HG02571 (cell line): ENCODE data around the gene PRG3.
A peak's percentile ranks its signal among the peaks of the same experiment; 100 is the strongest.
"Not testable (repeated sequence)": the region's sequence is repeated elsewhere in the genome, so short reads cannot be mapped to it uniquely, and the experiment has no call there.

ENCODE experiments used
- ATAC-seq: cut with Tn5 transposase; IDR thresholded peaks from one replicate; pipeline ENCODE4 v1.9.1; 2021; ENCODE audit warnings: mild to moderate bottlenecking, moderate library complexity; ENCODE audit not compliant: unreplicated experiment

PRG3 gene

DNA sequence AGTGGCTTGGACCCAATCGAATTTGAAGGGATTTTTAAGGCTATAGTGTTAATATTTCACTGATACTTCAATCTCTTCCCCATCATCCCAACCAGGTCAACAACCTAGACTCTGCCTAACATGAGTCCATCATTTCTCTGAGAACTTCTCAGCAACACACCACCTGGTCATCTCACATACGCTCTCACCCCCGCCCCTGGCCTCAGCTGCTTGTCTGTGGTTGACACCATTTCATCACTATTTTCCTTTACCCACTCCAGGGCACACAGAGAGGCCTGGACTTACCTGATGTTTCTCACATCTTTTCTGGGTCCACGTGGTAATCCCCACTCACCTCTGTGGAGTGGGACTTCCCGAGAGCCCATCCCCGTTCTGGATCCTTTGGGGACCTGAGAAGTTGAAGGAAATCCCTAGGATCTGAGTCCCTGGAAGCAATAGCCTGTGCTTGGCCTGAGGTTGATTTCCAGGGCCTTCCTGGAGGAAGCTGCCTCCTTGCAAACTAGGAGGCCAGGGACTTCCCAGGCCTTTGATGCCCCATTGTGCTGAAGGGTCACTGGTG is 39.6 kb downstream of the PRG3 start:
- ATAC-seq, result no peak

DNA sequence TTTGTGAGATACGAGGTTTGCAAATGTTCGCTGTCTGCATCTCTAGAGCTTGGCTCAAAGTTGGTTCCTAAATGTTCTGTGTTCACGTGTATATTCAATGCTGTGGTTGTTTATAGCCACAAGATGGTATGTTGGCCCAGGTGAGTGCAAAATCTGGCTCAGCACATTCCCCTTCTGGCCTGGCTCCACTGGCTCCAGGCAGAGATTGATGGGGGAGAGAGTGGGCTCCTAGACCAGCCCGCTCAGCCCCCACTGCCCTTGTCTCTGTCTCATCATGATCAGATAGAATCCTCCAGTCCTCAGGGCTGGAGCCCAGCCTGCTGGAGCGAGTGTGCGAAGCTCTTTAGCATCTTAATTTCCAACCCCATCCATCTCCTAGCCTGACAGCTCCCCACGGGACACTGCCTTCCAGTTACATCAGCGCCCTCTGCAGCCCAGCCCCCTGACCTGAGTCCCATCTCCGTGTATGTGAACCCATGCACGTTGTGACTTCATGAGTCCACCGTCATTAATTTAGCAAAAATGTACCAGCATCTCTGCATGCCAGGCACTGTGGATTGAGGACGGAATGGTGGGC is 40.8 kb downstream of the PRG3 start:
- no peak for ATAC-seq

DNA sequence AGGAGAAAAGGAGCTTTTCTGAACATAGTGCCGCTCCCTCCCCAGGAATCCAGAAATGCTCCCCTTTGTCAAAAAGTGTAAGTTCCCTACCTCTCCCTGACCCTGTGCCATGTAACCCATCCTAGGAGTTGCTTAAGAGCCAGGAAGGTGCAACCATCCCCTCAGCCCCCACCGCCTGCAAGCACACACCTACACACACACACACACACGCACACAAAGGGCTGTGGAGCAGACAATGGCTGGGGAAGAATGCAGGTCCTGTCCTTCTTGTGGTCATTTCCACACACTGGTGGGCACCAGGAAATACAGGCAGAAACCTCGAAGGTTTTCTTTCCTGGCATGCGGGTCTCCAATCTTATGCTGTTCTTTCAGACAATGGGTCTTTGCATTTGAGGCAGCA is 41.6 kb downstream of the PRG3 start:
- ATAC-seq, result no peak

DNA sequence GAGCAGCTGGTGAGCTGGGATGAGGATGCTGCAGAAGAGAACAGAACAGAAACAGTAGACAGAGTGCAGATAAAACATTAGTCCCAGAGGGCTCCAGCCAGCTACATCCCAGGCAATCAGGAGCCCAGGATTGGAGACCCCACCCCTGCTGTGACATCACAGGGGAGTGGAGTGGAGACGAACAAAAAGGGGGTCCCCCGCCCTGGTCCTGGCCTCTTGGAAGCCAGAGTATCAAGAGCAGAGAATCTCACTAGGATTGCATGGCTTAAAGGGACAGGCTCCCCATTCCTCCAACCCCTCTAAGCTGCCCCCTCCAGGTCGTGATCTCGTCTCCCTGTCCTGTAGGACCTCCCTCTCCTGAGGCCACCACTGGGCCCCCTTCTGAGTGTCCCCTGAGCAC is 42.8 kb downstream of the PRG3 start, which contains the start of gene P2RX3:
Gene P2RX3, plus strand, starts transcription at position 211 of the 400 bp plus-strand sequence. CDS start 199 bp downstream, outside the sequence.
- no peak for ATAC-seq

DNA sequence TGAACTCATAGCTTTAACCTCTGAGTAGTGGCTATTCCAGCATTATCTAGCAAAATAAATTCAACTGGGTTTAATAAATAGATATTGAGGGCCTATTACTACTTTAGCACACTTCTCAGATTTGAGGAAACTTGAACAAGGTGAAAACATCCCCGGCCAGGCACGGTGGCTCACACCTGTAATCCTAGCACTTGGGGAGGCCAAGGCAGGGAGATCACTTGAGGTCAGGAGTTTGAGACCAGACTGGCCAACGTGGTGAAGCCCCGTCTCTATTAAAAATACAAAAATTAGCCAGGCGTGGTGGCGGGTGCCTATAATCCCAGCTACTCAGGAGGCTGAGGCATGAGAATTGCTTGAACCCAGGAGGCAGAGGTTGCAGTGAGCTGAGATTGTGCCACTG is 44.1 kb downstream of the PRG3 start:
- not testable (repeated sequence) for ATAC-seq

DNA sequence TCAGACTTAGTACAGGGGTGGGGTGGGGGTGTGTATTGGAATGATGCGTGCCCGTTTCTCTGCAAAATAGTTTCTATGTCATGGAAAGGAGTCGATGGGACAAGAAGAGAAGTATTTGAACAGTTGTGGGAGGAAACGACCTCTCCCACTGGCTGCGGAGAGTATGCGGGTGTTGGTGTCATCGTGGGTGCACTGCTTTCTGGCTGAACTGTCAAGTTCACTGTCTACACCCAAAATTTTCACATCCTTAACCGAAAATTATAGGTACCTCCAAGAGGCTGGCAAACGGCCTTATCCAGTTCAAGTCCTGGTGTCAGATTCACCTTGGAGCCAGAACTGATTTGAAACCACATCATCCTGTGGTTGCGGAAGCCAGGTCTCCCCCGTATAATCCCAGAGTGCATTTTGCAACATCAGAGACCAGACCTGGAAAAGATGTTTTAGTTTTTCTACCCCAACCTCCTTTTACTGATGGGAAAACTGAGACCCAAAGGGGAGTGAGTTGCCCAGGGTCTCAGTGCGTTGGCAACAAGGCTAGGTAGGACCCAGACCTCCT is 44.8 kb downstream of the PRG3 start:
- no peak for ATAC-seq

DNA sequence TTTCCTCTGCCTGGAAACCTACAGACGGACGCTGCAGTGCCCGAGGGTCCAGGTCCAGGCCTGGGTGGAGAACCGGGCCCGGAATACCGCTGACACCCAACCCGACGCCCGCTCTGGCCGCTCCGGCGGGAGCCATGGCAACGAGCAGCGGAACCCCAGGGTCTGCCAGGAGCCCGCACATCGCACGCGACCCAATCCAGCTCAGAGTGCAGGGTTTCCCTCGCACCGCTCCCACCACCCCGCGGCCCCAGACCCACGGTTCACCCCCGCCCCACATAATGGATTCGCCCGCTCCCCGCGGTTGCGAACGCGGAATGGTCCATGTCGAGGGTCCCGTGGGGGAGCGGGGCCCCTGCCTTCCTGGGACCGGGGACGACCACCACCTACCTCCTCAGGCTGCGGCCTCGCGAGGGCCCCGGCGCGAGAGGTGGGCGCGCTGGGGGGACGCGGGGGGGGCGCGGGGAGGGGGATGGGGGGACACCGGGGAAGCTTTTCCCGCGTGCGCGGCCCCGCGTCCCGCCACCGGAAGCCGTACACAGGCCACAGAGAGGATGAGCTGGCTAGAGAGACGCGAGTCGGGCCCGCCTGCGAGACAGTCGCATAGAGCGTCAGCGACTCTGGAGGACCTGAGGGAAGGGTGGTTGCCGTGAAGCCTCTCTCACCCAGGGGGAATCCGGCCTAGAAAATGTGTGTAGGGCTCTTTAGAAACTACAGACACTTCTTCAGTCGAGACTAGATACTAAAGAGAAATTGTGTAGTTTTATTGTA is 45.4 kb downstream of the PRG3 start, which contains the start of gene SSRP1:
Gene SSRP1, minus strand, starts transcription at position 550 of the 768 bp plus-strand sequence. CDS start 771 bp downstream, outside the sequence.
- ATAC-seq, result peak; percentile 99

DNA sequence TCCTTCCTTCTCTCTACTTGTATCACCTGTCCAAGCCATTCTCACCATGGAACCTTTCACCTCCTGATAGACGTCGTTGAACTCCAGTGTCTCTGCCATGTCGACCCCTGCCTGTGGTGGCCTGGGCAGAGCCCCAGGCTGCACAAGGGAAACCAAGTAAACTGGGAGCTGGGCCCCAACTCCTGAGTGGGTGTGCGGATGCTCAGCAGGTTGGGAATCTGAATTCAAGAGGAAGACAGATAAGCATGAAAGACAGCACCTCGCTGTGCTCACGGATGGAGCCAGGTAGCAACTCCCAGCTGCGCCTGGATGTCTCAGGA is 46.0 kb downstream of the PRG3 start:
- no peak for ATAC-seq

DNA sequence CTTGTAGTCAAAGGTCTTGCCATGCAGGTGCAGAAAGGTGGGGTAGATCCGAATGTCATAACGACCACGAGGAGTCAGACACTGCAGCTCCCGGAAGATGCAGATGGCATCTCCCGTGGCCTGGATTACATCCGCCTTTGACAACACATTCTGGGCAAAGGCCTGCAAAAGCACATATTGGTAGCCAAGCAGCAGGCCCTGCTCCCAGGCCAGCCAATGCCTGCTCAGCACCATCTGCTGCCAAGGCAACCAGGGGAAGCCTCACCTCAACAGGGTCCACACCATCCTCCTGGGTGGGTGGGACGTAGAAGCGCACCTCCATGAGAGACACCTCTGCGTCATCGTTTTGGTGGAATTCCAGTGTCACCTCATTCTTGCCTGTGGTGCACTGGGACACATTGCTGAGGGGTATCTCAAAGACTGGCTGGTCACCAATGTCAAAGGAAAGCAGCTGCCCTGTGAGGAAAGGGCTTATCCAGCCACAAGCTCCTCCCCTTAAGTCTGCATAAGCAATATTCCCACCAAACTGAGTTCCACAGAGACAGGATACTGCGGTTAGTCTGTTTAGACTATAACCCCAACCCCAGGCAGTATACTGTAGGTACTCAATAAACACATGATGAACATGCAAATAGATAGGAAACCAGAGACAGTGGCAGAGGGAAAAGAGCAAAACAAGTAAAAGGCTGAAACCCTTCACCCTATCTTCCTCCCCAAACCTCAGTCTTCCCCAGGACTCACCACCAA is 48.1 kb downstream of the PRG3 start:
- ATAC-seq, result no peak

DNA sequence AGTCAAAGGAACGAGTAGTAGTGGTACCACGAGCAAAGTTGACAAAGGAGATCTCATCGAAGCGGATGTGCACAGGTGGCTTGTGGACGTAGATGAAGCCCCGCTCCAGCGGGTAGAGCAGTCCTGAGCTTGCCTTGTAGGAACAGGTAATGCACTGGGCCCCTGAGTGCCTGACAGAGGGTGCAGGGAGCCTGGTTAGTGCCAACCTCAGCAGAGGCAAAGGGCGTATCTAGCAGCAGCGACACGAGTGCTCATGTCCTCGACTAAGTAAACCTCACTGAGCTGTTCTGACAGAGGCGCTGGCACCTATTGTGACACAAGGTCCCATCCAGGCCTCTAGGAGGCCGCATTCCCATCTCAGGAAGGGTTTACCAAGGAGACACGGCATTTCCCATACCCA is 49.2 kb downstream of the PRG3 start:
- no peak for ATAC-seq

DNA sequence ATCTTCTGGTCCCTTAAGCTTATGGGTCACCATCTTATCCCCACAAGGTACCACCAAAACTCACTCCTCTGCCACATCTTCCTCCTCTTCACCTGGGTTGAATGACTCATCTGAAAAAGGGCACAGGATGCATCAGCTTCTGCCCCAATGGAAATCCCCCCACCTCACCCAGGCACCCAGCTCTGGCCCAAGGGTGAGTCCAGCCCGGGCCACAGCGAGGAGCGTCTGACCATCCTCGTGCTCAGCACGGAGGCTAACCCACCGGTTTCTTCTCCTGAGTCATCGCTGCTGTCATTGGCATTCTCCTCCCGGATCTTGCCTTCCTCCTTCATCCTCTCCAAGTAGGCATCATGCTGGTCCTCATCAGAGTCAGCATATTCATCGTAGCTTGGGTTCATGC is 50.9 kb downstream of the PRG3 start:
- ATAC-seq, result no peak

DNA sequence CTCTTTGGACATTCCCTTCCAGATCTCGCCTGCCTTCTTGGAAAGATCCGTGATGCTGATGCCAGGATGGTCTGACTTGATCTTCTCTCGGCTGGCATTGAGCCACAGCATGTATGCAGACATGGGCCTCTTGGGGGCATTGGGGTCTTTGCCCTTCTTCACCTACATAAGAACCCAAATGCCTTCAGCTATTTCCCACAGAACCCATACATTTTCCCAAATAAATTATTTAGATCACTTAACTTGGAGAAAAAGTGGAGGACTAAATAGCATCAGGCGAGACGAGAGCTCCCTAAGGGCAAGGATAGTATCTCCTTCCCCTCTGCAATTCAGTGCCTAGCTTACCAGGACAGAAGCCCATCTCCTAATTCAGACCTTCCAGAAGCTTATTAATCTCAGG is 53.2 kb downstream of the PRG3 start:
- no peak for ATAC-seq
